LNCaP clone FGC (cell line): ENCODE results near the gene TTLL12.

Experiments used
- DNase-seq: peaks from one replicate; pipeline ENCODE4 v3.0.0-alpha.2; 2011; ENCODE audit warnings: low read depth
- H3K4me3 ChIP-seq: 2 replicates; pipeline ENCODE4 v1.5.1; 2011; ENCODE audit warnings: mild to moderate bottlenecking, low read depth, low read length, control low read depth
- TF ChIP-seq, protein P1 (sequence below): IDR thresholded peaks from 2 replicates; pipeline ENCODE4 v1.5.1; 2012; ENCODE audit warnings: mild to moderate bottlenecking; ENCODE audit not compliant: control insufficient read depth, insufficient read depth; ENCODE audit errors: extremely low read depth

TTLL12 gene

DNA sequence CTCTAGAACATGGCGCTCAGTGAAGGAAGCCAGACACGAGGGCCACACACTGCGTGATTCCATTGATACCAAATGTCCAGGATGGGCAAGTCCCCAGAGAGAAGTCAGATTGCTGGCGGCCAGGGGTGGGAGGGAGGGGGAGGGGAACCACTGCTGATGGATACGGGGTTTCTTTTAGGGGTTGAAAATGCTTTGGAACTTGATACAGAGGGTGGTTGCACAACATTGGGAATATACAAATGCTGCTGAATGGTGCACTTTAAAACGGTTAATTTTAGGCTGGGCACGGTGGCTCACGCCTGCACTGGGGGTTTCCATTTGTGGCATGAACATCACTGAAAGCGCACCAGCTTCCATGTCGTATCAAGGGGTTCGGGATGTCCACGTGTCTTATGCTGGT is 30.5 kb downstream of the TTLL12 start:
- TF ChIP-seq, protein P1, sequence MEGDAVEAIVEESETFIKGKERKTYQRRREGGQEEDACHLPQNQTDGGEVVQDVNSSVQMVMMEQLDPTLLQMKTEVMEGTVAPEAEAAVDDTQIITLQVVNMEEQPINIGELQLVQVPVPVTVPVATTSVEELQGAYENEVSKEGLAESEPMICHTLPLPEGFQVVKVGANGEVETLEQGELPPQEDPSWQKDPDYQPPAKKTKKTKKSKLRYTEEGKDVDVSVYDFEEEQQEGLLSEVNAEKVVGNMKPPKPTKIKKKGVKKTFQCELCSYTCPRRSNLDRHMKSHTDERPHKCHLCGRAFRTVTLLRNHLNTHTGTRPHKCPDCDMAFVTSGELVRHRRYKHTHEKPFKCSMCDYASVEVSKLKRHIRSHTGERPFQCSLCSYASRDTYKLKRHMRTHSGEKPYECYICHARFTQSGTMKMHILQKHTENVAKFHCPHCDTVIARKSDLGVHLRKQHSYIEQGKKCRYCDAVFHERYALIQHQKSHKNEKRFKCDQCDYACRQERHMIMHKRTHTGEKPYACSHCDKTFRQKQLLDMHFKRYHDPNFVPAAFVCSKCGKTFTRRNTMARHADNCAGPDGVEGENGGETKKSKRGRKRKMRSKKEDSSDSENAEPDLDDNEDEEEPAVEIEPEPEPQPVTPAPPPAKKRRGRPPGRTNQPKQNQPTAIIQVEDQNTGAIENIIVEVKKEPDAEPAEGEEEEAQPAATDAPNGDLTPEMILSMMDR = no peak
- DNase-seq = no peak
- no peak overlapping the region for H3K4me3 ChIP-seq

DNA sequence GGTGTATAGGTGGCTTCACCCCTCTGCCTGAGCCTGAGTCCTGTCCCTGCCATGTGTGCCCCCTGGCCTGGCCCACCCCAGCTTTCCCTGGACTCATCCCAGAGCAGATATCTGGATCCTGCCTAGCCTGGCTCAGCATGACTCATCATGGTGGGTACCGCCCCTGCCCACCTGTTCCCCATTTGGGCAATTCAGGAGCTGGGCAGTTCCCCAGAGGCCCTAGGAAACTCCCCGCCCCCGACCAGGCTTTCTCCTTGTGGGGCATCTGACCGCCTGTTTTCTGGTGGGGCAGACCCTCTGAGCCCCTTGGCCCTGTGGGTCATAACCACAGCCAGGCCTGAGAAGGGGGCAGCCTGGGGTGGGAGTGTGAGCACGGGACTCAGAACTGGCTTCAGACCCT is 31.1 kb downstream of the TTLL12 start:
- no peak for DNase-seq
- TF ChIP-seq, protein P1 = no peak
- no peak overlapping the region for H3K4me3 ChIP-seq

DNA sequence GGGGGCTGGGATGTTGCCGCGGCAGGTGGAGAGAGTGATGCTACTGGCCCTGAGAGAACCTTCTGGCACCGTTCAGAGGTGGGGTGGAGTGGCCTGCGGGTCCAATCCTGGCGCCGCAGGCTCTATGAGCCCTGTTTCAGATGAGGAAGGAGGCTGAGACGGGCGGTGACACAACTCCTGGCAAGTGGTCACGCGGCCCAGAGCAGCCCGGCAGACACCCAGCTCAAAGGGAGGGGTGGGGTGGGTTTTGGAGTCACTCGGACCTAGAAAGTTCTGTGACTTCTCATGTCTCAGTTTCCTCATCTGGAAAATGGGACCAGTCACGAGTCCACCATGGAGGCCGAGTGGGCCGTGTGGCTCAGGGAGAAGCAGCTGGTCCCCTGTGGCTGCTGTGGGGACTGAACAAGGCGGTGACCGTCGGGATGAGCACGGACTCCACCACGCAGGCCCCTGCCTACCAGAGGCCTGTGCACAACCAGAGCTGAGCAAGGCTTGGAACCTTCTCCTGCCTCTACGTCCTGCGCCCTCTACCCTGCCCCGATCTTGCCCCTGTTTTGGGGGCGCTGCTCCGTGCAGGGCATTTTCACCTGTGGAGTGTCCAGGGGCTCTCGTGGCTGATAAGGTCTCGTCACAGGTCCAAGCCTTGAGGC is 31.9 kb downstream of the TTLL12 start:
- no peak for DNase-seq
- H3K4me3 ChIP-seq = no peak overlapping the region
- TF ChIP-seq, protein P1 = no peak

DNA sequence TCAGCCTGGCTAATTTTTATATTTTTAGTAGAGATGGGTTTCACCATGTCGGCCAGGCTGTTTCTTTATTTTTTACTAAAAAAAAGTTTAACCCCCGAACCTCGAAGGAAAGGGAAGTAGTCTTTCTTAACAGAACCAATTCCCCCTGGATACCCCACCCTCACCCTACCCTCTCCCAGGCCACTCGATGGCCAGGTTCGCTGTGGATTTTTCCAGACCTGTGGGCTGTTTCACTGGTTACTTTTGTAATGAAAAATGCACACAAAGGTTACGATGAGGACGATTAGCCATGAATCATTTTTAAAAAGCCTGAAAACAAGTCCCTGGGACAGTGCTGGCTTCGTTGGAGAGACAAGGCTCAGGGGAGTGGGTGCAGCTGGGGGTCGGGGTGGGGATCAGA is 33.0 kb downstream of the TTLL12 start:
- DNase-seq = no peak
- TF ChIP-seq, protein P1 = no peak
- no peak overlapping the region for H3K4me3 ChIP-seq

DNA sequence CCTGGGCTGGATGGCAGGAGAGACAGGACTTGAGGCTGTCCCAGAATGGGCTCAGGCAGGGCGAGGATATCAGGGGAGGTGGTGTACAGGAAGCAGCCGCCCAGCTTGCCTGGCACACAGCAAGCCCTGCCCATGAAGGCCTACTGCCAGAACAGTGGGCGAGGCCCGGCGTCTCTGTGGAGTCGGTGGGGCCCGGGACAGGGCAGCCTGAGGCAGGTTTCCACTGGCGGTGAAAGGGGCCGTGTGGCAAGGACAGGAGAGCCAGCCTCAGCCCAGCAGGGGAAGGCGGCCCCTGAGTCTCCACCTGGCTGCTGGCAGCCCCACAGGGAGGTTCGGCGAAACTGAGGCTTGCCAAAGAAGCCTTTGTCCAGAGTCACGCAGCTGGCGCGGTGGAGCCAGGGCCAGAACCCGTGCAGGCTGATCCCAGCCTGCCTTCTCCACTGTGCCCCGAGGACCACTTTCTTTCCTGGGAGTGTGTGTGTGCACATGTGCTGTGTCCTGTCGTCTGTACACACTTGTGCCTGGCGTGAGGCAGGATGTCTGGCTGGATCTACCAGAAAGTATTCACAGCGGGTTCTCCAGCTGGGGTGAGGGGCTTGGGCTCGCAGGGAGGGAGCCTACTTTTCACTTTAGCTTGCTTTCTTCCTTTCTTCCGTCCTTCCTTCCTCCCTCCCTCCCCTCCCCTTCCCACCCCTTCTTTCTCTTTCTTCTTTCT is 34.4 kb downstream of the TTLL12 start:
- TF ChIP-seq, protein P1 = no peak
- peak; percentile 46 for DNase-seq
- H3K4me3 ChIP-seq = peak overlapping the region; percentile 52

DNA sequence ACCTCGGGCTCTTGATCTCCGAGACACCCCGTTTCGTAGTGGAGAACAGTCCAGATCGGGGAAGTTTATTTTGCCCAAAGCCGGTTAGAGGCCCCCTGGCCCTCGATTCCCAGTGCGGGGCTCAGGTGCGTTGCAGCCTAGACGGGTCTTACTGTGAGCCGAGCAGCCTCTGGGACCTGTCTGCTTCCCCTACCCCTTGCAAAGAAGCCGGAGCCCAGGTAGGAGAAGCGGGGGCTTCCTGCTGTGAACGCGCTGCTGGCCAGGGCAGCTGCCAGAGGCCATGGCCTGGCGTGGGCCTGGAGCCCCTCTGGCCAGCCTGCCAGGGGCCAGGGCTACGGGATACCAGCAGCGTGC is 35.0 kb downstream of the TTLL12 start:
- H3K4me3 ChIP-seq = peak overlapping the region; percentile 52
- TF ChIP-seq, protein P1 = no peak

More for the DNA sequence above, 35.0 kb downstream of the TTLL12 start:
- no peak for DNase-seq
